GM12864 (cell line): ENCODE data around the gene TRAF3.

ENCODE experiments used
- DNase-seq: peaks from one replicate; pipeline ENCODE4 v3.0.0-alpha.2; 2011; ENCODE audit warnings: low read depth
- H3K4me3 ChIP-seq: 2 replicates; pipeline ENCODE4 v1.5.1; 2011; ENCODE audit warnings: mild to moderate bottlenecking, low read depth, low read length, control low read depth
- TF ChIP-seq, protein P1 (sequence below): IDR thresholded peaks from 2 replicates; pipeline ENCODE4 v1.5.1; 2011; ENCODE audit warnings: low read depth, mild to moderate bottlenecking, moderate library complexity, low read length, control low read depth, inconsistent platforms; ENCODE audit errors: missing control alignments

The TRAF3 gene

GRCh38 chr14:102731871-102732800, 45.1 kb upstream of the TRAF3 start:
- H3K4me3 ChIP-seq = no peak overlapping the region
- DNase-seq = no peak
- TF ChIP-seq, protein P1, sequence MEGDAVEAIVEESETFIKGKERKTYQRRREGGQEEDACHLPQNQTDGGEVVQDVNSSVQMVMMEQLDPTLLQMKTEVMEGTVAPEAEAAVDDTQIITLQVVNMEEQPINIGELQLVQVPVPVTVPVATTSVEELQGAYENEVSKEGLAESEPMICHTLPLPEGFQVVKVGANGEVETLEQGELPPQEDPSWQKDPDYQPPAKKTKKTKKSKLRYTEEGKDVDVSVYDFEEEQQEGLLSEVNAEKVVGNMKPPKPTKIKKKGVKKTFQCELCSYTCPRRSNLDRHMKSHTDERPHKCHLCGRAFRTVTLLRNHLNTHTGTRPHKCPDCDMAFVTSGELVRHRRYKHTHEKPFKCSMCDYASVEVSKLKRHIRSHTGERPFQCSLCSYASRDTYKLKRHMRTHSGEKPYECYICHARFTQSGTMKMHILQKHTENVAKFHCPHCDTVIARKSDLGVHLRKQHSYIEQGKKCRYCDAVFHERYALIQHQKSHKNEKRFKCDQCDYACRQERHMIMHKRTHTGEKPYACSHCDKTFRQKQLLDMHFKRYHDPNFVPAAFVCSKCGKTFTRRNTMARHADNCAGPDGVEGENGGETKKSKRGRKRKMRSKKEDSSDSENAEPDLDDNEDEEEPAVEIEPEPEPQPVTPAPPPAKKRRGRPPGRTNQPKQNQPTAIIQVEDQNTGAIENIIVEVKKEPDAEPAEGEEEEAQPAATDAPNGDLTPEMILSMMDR = no peak

DNA sequence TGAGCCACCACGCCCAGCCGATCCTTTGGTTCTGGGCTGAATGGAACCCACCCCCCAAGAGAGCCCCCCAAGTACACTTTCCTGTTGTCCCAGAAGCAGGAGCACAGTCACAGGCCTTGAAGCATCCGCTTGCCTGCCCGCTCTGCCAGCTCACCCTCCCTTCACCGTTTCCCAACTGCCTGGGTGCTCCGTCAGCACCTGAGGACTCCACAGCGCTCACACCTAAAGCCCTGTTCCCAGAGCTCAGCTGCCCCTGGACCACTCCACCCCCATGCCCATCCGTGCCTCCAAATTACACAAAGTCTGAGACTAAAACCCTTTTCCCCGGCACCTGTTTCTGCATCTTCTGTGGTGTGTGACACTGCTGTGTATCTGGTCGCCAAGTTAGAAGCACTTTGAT, 44.3 kb upstream of the TRAF3 start:
- no peak overlapping the region for H3K4me3 ChIP-seq
- DNase-seq = no peak
- TF ChIP-seq, protein P1 = no peak

- no peak overlapping the region for H3K4me3 ChIP-seq
- no peak for DNase-seq
- TF ChIP-seq, protein P1 = no peak
Observed at GRCh38 chr14:102733326-102733725, 43.9 kb upstream of the TRAF3 start.

DNA sequence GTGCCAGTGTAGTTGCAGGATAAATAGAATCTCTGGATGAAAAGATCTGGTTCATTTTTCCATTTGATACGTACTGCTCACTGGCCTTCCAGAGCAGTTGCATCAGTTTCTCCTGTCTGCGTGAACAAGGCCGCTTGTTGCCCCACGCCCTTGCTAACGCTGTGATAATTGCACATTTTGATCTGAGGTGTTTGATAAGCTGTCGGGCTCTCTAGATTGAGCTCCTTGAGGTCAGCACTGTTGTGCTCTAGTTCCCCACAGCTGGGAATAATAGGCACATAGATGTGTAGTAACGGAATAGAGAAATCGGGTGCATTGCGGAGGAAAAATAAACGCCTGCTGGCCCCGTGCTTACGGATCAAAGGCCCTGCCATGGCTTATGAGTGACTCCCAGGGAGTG, 42.8 kb upstream of the TRAF3 start:
- DNase-seq = no peak
- no peak overlapping the region for H3K4me3 ChIP-seq
- TF ChIP-seq, protein P1 = no peak

DNA sequence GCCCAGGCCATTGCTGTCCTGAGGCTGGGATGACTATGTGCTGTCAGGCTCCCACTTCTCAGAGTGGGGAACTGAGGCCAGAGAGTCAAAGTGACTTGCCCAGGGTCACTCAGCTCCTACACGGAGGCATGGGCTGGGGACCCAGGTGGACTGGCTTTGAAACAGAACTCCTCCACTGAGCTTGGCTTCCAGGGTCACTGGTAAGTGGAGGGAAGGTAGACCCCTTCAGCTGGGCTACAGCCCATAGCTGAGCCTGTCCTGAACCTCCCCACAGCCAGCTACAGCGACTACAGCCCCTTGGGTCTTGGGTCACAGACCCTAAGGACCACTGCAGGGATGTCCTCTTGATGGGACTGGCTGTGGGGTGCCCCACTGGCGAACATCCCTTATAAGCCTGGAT, 40.3 kb upstream of the TRAF3 start:
- H3K4me3 ChIP-seq = no peak overlapping the region
- TF ChIP-seq, protein P1 = no peak
- DNase-seq = no peak

DNA sequence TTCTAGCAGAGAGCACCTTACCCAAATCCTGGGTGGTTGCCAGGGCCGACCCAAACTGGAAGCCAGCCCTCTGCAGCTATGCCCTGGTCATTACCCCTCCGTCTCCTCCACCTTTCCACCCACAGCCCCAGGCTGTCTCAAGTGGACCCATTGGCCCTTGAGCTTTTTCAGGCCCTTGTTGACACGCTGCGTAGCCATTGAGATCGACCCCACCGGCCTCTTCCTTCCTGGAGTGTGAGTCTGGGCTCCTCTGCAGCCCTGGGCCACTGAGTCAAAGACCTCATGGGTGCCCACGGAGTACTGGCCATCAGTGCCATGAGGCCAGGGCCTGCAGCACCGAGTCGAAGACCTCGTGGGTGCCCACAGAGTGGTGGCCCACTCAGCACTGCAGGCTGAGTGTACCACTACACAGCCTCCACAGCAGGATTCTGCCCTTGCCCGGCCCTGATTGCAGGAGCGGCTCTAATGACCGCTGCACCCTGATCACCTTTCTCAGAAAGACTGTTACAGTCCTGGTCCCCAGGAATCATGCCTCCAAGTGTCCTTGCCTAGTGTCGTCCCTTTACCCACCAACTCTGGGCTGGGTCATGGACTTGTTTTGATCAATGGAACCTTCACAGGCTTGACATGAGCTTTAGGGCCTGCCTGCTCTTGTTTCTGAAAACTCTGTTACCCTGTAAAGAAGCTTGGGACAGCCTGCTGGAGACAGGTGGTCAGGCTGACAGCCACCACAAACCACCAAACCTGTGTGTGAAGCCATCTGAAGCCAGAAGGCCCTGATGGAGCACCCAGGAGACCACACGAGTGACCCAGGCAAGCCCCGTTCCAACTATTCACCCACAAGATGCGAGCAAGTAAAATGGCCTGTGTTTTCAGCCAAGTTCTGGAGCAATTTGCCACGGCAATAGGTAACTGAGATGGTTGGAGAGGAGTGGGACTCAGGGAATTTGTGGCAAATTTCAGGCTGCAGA, 39.6 kb upstream of the TRAF3 start:
- DNase-seq = no peak
- TF ChIP-seq, protein P1 = no peak
- H3K4me3 ChIP-seq = no peak overlapping the region
